ENCODE data around the gene FAM210B. TPM values are rescaled to one million over a fixed set of nuclear protein-coding genes. Genes with fewer than 3 reads are reported as not detected.

Gene FAM210B
- total RNA-seq, 2 donors from 2014 or later: 66.5 to 159 TPM

- H3K36me3 ChIP-seq: no peaks in the 10 kb centered on the region
- no peak overlapping the region for H3K27ac ChIP-seq
- intact Hi-C loops (cut with DNase I): no loop called here
- no peak for DNase-seq (ENCODE audit: low spot score)
- WGBS: 78% methylated on average over 2 of the region's 2 CpGs
- H3K4me1 ChIP-seq (replicated peaks): peaks cover 5% of the 10 kb centered on the region
- no peak overlapping the region for H3K4me3 ChIP-seq
- TF ChIP-seq POLR2AphosphoS5 (IDR thresholded peaks at IDR 0.05) (no peak), CTCF (IDR thresholded peaks at IDR 0.05) (no peak), POLR2A (IDR thresholded peaks at IDR 0.05) (no peak)
- no peaks in the 10 kb centered on the region for H3K9me3 ChIP-seq
- H3K27me3 ChIP-seq (replicated peaks; ENCODE audit: insufficient read depth): no peaks in the 10 kb centered on the region
Observed at GRCh38 chr20:56350842-56351241, 7.9 kb upstream of the FAM210B start.

GRCh38 chr20:56352345-56353055 lies 6.3 kb upstream of the FAM210B start:
- no peaks in the 10 kb centered on the region for H3K9me3 ChIP-seq
- no peaks in the 10 kb centered on the region for H3K36me3 ChIP-seq
- peaks cover 5% of the 10 kb centered on the region for H3K4me1 ChIP-seq (replicated peaks)
- H3K4me3 ChIP-seq: no peak overlapping the region
- DNase-seq (ENCODE audit: low spot score): no peak
- no peak overlapping the region for H3K27ac ChIP-seq
- TF ChIP-seq CTCF (IDR thresholded peaks at IDR 0.05): no peak
- no peak for TF ChIP-seq POLR2AphosphoS5 (IDR thresholded peaks at IDR 0.05)
- no peak for TF ChIP-seq POLR2A (IDR thresholded peaks at IDR 0.05)
- WGBS: 84% methylated on average over 5 of the region's 5 CpGs
- no peaks in the 10 kb centered on the region for H3K27me3 ChIP-seq (replicated peaks; ENCODE audit: insufficient read depth)
- intact Hi-C loops (cut with DNase I): no loop called here

- no peak for DNase-seq (ENCODE audit: low spot score)
- Histone ChIP-seq H3K4me1 (replicated peaks) (peaks cover 5% of the 10 kb centered on the region), H3K27me3 (replicated peaks; ENCODE audit: insufficient read depth) (no peaks in the 10 kb centered on the region), H3K9me3 (no peaks in the 10 kb centered on the region), H3K27ac (no peak overlapping the region), H3K36me3 (no peaks in the 10 kb centered on the region), H3K4me3 (no peak overlapping the region)
- 87% methylated on average over 4 of the region's 4 CpGs for WGBS
- intact Hi-C loops (cut with DNase I): no loop called here
- no peak for TF ChIP-seq POLR2A (IDR thresholded peaks at IDR 0.05)
Observed at GRCh38 chr20:56353356-56353755, 5.4 kb upstream of the FAM210B start.

GRCh38 chr20:56358070-56358469 lies 704 bp upstream of the FAM210B start:
- 23% methylated on average over 6 of the region's 6 CpGs for WGBS
- Histone ChIP-seq H3K9me3 (no peaks in the 10 kb centered on the region), H3K27me3 (replicated peaks; ENCODE audit: insufficient read depth) (no peaks in the 10 kb centered on the region), H3K4me1 (replicated peaks) (peaks cover 10% of the 10 kb centered on the region), H3K27ac (peak overlapping the region; percentile 82 to 88), H3K36me3 (no peaks in the 10 kb centered on the region), H3K4me3 (peak overlapping the region; percentile 87 to 98)
- peak; percentile 17 for DNase-seq (ENCODE audit: low spot score)
- TF ChIP-seq CTCF (IDR thresholded peaks at IDR 0.05) (no peak), POLR2AphosphoS5 (IDR thresholded peaks at IDR 0.05) (peak; percentile 66)
- intact Hi-C loops (cut with DNase I): loop anchor here (1.0 kb wide), 1 partner anchor 34 kb away; the partner anchor contains the start of genes AURKA and CSTF1

GRCh38 chr20:56359212-56360132 lies 698 bp downstream of the FAM210B start:
- intact Hi-C loops (cut with DNase I): no loop called here
- DNase-seq (ENCODE audit: low spot score): peak; percentile 69
- TF ChIP-seq CTCF (IDR thresholded peaks at IDR 0.05) (no peak), POLR2AphosphoS5 (IDR thresholded peaks at IDR 0.05) (peak; percentile 5), POLR2A (IDR thresholded peaks at IDR 0.05) (no peak)
- Histone ChIP-seq H3K4me3 (peak overlapping the region; percentile 87 to 98), H3K27me3 (replicated peaks; ENCODE audit: insufficient read depth) (no peaks in the 10 kb centered on the region), H3K9me3 (no peaks in the 10 kb centered on the region), H3K4me1 (replicated peaks) (peaks cover 11% of the 10 kb centered on the region), H3K27ac (peak overlapping the region; percentile 82 to 88), H3K36me3 (no peaks in the 10 kb centered on the region)
- 4% methylated on average over 51 of the region's 51 CpGs for WGBS
